Panc1 (cell line): ENCODE results near the gene MORN1. TPM values are rescaled to one million over a fixed set of nuclear protein-coding genes. Genes with fewer than 3 reads are reported as not detected.

ENCODE experiments used
- ATAC-seq: fragments of 200-7000 bp; cut with Tn5 transposase; 2 replicates; pipeline ENCODE4 v1.9.1; 2020; ENCODE audit warnings: mild to moderate bottlenecking, moderate library complexity
- BruUV-seq: library from RNA; stranded (reverse); fragments of 400-500 nt; replicated peaks from 2 replicates; lab custom pipeline; 2021; lab: Mats Ljungman, UMichigan
- CTCF ChIA-PET: fragments of 300-600 bp; sonication (Branson Sonifier 250); formaldehyde crosslinking; loops from one replicate; lab custom pipeline; 2022; ENCODE audit warnings: antibody characterized with exemption; lab: Charles Lee
- POLR2A ChIA-PET: fragments of 300-600 bp; sonication (Branson Sonifier 250); formaldehyde crosslinking; loops from one replicate; lab custom pipeline; 2022; ENCODE audit warnings: antibody characterized with exemption; lab: Charles Lee
- DNase-seq: peaks from one replicate; pipeline ENCODE4 v3.0.0-alpha.2; 2010; ENCODE audit warnings: low read depth, low spot score
- H3K27ac ChIP-seq: 2 replicates; pipeline ENCODE4 v1.5.1; 2011; ENCODE audit warnings: mild to moderate bottlenecking, low read length, inconsistent platforms
- H3K27me3 ChIP-seq: fragments of 200-500 bp; sonication (Bioruptor generic); 2 replicates; pipeline ENCODE4 v1.6.0; 2014; ENCODE audit warnings: low read length, inconsistent platforms; ENCODE audit not compliant: control insufficient read depth, insufficient read depth
- H3K36me3 ChIP-seq: fragments of 200-500 bp; sonication (Bioruptor generic); 2 replicates; pipeline ENCODE4 v1.5.1; 2014; ENCODE audit warnings: inconsistent platforms, mild to moderate bottlenecking, low read length, moderate library complexity; ENCODE audit not compliant: control insufficient read depth, insufficient read depth
- H3K4me1 ChIP-seq: 2 replicates; pipeline ENCODE4 v1.5.1; 2011; ENCODE audit warnings: inconsistent platforms, mild to moderate bottlenecking, low read length, moderate library complexity; ENCODE audit not compliant: control insufficient read depth, insufficient read depth
- H3K4me3 ChIP-seq, 2 experiments: 2 replicates each; pipeline ENCODE4 v1.5.1; 2011 to 2012; ENCODE audit warnings: low read depth in 2 of 2, low read length in 2 of 2, mild to moderate bottlenecking in 2 of 2, inconsistent platforms in 1 of 2, moderate library complexity in 1 of 2
- H3K9me3 ChIP-seq: fragments of 200-500 bp; sonication (Bioruptor generic); 2 replicates; pipeline ENCODE4 v1.5.1; 2014; ENCODE audit warnings: low read depth, mild to moderate bottlenecking, inconsistent platforms, low read length, moderate library complexity; ENCODE audit not compliant: control insufficient read depth, insufficient read depth
- CTCF ChIP-seq: fragments of 450-650 bp; IDR thresholded peaks from 2 replicates; pipeline ENCODE4 v1.5.1; 2017; ENCODE audit warnings: mild to moderate bottlenecking
- POLR2AphosphoS5 ChIP-seq: IDR thresholded peaks from 2 replicates; pipeline ENCODE4 v1.6.1; 2012; ENCODE audit warnings: mild to moderate bottlenecking, low read depth, low read length, moderate library complexity
- REST ChIP-seq, 2 experiments: IDR thresholded peaks; 2 replicates each; pipeline ENCODE4 v1.6.1; 2011 to 2012; ENCODE audit warnings: low read depth in 2 of 2, control low read depth in 1 of 2, low read length in 1 of 2, mild to moderate bottlenecking in 1 of 2, moderate library complexity in 1 of 2; ENCODE audit not compliant: insufficient read depth in 1 of 2
- SIN3A ChIP-seq: IDR thresholded peaks from 2 replicates; pipeline ENCODE4 v1.6.1; 2012; ENCODE audit warnings: low read depth, mild to moderate bottlenecking, low read length, moderate library complexity, borderline replicate concordance; ENCODE audit not compliant: insufficient read depth
- TCF7L2 ChIP-seq: IDR thresholded peaks from 2 replicates; pipeline ENCODE4 v1.6.1; 2011; ENCODE audit warnings: mild to moderate bottlenecking, low read depth, low read length, inconsistent platforms
- in situ Hi-C: cut with HindIII; loops from 2 replicates; pipeline ENCODE4 v1.10.0; 2016; ENCODE audit warnings: low sequenced_read_pairs, low pct_unique_long_range_greater_than_20kb
- intact Hi-C: fragments of 100-400 bp; cut with micrococcal nuclease; formaldehyde crosslinking; loops from one replicate; pipeline ENCODE4 v1.10.0; 2022; ENCODE audit not compliant: unreplicated experiment
- total RNA-seq: library from RNA; stranded (reverse); gene quantifications from one replicate; pipeline ENCODE4 v1.2.1, GENCODE V29; 2021; ENCODE audit not compliant: unreplicated experiment

The MORN1 gene
- total RNA-seq, 1 experiment from 2014 or later = 21.3 TPM

- POLR2A ChIA-PET = no interaction called here
- H3K27me3 ChIP-seq = no peaks in the 10 kb centered on the region
- no peak for TF ChIP-seq POLR2AphosphoS5
- no peak for TF ChIP-seq TCF7L2
- BruUV-seq = no TSS peak
- H3K27ac ChIP-seq = no peak overlapping the region
- intact Hi-C loops = no loop called here
- no peak for DNase-seq
- peaks cover 27% of the 10 kb centered on the region for H3K4me1 ChIP-seq
- CTCF ChIA-PET = no interaction called here
- in situ Hi-C loops = no loop called here
- no peak for ATAC-seq
- no peaks in the 10 kb centered on the region; the same call in none of the 2 replicates for H3K36me3 ChIP-seq
- no peaks in the 10 kb centered on the region for H3K9me3 ChIP-seq
- H3K4me3 ChIP-seq = no peak overlapping the region
Measured at GRCh38 chr1:2307064-2307605, 84.2 kb downstream of the MORN1 start.

- Histone ChIP-seq H3K9me3 (no peaks in the 10 kb centered on the region), H3K27me3 (no peaks in the 10 kb centered on the region), H3K4me1 (peaks cover 19% of the 10 kb centered on the region), H3K36me3 (no peaks in the 10 kb centered on the region; the same call in none of the 2 replicates), H3K4me3 (no peak overlapping the region), H3K27ac (no peak overlapping the region)
- BruUV-seq = no TSS peak
- no peak for ATAC-seq
- intact Hi-C loops (no loop called here), in situ Hi-C loops (no loop called here)
- TF ChIP-seq SIN3A (no peak), TCF7L2 (no peak), POLR2AphosphoS5 (no peak), REST (IDR thresholded peaks at IDR 0.05; ENCODE audit: insufficient read depth in 1 of 2, low read depth in 2 of 2, low read length in 1 of 2) (no peak), CTCF (no peak)
- POLR2A ChIA-PET = no interaction called here
- no peak for DNase-seq
- CTCF ChIA-PET = no interaction called here
Measured at GRCh38 chr1:2306151-2306978, 85.0 kb downstream of the MORN1 start.
